HG03060 (cell line): ENCODE data around the gene CYGB.
"Not testable (repeated sequence)": the region's sequence is repeated elsewhere in the genome, so short reads cannot be mapped to it uniquely, and the experiment has no call there.

Experiments
- ATAC-seq: cut with Tn5 transposase; IDR thresholded peaks from one replicate; pipeline ENCODE4 v1.9.1; 2021; ENCODE audit warnings: low read depth, moderate number of reproducible peaks; ENCODE audit not compliant: unreplicated experiment

Gene CYGB

DNA sequence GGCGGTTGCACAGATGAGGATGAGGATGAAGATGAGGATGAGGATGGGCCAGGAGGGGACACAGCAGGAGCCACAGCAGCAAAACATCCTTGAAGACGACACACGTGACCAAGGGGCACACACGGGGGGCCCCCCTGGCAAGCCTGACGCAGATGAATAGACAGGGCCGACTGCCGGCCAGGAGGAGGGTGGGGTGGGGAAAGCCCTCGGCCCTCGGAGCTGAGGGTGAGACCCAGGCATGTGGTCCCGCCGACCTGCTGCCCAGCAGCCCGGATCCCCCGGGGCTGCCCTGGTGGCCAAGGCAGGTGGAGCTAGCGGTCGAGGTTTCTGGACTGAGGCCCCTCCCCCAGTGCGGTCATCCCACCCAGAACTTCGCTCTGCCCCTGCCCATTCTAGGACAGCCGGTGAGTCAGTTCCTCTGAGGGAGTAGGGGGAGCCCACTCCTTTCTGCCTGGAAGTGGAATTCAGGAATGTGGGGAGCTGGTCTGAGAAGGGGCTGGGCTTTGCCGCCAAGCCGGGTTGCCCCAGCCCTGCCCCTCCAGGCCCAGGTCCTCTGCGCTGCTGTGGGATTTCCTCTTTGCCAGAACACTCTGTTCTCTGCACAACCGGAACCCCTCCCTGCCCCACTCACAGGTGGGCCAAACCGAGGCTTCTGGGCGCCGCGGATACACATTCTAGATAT lies 9.9 kb downstream of the CYGB start:
- ATAC-seq = no peak

DNA sequence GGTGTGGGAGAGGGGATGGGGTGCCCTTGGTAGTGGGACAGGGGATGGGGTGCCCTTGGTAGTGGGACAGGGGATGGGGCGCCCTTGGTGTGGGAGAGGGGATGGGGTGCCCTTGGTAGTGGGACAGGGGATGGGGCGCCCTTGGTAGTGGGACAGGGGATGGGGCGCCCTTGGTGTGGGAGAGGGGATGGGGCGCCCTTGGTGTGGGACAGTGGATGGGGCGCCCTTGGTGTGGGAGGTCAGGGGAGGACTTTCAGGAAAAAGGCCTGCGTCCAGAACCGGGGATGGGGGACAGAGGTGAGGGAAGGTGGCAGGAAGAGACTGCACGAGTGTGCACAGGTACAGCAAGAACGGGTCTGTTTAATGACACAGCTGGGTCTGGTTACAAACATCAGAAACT lies 10.5 kb downstream of the CYGB start:
- ATAC-seq = not testable (repeated sequence)

DNA sequence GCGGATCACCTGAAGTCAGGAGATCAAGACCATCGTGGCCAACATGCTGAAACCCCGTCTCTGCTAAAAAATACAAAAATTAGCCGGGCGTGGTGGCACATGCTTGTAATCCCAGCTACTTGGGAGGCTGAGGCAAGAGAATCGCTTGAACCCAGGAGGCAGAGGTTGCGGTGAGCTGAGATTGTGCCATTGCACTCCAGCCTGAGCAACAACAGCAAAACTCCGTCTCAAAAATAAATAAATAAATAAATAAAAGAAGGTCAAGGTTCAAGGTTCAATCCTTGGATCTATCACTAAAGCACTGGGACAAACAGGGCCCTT lies 12.0 kb downstream of the CYGB start:
- ATAC-seq = not testable (repeated sequence)

DNA sequence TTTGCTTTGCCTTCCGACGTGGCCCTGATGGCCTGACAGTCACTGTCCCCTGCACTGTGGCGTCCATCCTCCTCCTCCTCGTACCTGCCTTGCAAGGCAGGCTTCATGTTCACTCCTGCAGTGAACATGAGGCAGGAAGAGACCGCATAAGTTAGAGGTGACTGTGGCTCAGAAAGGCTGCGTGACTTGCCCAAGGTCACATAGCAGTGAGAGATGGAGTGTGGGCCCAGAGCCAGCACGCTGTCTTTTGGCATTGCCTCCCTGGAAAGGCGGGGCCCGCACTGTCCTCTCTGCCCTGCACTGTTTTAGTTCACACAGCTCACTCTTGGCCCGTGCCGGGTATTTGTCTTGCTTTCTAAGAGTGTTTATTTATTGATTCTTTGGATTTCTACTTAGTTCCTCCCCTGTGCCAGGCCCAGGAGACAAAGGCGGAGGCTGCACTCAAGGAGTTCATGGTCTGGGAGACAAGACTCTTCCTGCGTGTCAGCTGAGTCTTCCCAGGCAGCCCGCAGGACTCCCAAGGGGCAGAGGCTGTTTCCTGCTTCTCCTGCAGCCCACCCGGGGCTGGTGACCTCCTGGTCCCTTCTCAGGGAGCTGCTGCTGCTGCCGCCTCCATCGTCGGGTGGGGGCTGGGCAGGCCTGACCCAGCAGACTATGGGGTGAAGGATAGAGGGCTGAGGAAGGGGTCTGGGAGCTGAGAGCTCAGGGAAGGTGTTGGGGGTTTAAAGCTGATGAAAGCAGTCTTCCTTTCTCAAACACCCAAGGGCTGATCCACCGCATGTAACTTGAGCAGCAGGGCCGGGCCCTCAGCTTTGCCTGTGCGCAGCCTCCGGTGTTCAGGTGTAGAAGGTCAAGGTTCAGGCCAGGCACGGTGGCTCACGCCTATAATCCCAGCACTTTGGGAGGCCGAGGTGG lies 12.7 kb downstream of the CYGB start:
- no peak for ATAC-seq

DNA sequence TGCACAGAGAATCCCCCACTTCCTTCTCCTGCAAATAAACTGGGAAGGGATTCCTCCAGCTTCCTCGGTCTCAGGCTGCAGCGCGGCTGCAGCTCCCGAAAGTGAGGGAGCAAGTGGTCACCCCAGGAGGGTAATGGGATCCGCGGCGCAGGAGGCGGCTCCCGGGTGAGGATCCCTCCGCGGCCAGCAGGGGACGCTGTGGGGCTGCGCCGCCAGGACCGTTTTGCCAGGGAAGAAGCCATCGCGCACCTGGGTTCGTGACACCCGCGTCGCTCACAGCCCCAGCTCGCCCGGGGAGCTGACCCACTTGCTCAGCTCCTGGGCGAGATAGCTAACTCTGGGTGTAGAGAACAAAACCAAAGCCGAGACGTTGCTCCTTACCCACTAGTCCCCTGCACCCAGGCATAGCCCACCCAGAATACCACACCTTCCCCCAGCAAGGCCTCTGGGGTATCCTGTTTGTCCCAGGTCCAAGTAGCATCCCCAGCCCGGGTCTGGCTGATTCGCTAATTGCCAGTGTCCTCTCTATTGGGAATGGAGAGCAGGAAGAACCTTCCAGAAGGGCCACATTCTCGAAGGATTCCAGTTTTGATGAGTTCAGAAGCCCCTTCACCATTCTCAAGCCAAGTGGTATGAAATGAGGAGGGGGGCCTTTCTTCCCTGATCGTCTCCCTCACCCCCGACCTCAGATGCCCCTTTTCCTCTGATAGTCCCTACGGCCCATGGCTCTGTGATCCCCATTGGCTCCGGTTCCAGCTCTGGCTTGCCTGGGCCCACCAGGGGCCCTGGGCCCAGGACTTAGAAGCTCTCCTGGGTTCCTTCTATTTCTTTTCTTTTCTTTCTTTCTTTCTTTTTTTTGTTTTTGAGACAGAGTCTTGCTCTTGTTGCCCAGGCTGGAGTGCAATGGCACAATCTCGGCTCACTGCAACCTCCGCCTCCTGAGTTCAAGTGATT lies 14.1 kb downstream of the CYGB start:
- ATAC-seq = no peak

DNA sequence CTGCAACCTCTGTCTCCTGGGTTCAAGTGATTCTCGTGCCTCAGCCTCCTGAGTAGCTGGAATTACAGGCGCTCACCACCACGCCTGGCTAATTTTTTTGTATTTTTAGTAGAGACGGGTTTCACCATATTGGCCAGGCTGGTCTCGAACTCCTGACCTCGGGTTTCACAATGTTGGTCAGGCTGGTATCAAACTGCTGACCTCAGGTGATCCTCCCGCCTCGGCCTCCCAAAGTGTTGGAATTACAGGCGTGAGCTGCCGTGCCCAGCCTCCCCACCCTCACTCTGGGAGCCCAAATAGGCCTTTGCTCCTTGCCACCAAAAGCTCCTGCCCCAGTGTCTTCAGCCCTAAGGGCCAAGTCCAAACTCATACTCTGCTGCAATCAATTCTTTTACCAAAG lies 15.8 kb downstream of the CYGB start:
- ATAC-seq = not testable (repeated sequence)

DNA sequence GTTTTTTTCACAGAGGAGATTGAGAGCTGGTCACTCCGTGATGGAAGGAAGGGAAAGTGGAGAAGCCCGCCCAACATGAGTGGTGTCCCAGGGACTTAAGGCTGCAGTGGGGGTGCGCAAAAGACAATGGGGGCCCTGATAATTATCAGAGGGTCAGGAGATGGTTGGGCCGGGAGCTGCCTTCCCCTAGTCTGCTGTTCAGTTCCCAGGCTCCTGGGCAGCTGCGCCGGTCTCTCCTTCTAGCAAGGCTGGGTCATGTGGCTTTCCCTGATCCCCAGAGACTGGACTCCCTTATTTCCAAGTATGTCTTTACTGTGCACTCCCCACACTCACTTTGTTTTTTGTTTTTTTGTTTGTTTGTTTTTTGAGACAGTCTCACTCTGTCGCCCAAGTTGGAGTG lies 16.2 kb downstream of the CYGB start:
- ATAC-seq = no peak

DNA sequence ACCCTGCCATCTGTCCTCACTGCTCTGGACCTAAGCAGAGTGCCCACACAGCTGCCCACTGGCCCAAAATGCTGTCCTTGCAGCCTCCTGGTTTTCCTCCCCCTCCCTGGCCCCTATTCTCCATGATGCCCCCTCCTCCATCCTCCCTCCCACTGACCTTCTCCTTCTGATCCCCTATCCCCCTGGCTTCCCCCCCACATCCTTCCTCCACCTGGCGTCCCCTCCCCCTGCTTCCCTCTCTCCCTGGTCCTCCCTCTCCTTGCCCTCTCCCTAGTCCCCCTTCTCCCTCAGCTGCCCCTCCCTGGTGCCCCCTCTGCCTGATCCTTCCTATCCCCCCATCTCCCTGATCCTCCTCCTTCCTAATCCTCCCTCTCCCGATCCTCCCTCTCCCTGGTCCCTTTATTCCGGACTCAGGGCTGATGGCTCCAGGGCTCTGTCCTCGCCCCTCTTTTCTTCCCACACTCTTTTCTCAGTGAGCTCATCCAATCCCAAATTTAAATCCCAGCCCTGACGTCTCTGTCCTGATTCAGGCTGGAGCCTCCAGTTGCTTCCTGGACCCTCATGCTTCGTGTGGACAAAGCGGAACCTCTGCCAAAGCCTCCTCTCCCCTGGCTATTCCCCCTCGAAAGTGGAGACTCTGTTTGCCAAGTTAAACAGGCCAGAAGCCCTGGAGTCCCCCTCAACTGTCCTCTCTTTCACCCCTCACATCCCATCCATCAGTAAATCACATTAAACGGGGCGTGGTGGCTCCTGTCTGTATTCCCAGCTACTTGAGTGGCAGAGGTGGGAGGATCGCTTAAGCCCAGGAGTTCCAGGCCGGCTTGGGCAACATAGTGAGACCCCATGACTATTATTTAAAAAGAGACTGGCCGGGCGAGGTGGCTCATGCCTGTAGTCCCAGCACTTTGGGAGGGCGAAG lies 18.2 kb downstream of the CYGB start:
- no peak for ATAC-seq

DNA sequence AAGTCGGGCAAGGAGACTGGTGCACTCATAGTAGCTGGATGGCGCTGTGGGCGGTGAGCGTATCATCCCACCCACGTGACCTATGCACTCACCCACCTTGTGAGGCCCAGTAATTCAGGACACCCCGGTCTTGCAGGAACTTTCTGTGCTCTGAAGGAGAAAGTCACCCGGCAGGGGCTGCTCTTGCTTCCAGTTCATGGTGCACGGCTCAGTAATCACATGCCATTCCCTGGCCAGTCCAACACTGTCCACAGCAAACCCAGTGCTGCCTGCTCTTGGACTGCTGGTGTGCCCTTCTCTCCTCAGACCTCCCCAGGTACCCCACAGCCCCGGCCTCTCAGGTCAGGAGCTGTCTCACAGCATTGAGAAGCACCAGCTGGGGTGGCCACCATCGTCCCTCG lies 19.9 kb downstream of the CYGB start:
- ATAC-seq = no peak

DNA sequence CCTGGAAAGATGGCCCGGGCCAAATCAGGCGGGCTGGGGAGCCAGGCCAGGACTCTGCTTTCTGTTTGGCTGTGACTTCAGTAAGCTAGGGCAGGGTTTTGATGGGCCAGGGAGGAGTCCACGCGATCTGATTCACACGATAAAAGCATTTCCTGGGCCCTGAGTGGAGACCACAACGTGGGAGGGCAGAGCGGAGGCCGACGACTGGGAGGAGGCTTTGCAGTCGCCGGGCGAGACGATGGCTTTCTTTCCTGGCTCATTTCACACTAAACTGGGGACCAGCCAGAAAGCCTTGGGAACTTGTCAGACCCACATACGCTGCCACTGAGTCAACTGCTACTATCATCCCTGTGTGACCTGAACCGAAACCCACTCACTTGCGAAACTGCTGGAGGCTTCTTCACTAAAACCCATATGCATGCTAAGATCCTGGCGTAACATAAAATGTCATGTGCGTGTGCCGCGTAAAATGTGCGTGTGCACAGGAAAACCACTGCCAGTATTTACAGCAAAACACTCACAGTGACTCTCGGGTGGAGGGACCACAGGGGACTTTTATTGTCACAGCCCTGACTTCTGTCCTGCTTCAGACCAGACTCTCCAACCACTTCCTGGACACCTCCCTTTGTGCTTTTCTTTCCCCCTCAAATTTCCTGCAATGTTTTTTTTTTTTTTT lies 22.1 kb downstream of the CYGB start:
- no peak for ATAC-seq

DNA sequence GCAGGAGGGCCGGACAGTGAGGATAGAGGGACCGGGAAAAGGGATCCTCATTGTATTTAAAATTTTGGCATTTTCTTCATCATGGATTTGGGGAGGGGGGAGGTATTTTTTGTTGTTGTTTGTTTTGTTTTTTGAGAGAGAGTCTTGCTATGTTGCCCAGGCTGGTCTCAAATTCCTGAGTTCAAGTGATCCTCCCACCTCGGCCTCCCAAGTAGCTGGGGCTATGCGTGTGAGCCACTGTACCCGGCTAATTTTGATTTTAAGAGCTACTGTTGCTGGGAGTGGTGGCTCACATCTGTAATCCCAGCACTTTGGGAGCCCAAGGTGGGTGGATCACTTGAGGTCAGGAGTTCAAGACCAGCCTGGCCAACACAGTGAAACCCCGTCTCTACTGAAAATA lies 23.2 kb downstream of the CYGB start:
- ATAC-seq = not testable (repeated sequence)

DNA sequence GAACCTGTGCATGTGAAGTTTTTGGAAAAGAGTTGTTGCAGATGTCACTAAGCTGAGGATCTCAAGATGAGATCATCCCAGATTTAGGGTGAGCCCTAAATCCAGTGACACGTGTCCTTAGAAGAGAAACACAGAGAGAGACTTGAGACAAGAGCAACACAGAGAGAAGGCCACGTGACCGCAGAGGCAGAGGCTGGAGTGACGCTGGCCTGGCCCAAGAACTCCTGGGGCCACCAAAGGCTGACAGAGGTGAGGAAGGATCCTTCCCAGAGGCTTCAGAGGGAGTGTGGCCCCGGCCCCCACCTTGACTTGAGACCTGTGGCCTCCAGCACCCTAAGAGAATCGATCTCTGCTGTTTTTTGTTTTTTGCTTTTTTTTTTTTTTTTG lies 24.2 kb downstream of the CYGB start:
- no peak for ATAC-seq

DNA sequence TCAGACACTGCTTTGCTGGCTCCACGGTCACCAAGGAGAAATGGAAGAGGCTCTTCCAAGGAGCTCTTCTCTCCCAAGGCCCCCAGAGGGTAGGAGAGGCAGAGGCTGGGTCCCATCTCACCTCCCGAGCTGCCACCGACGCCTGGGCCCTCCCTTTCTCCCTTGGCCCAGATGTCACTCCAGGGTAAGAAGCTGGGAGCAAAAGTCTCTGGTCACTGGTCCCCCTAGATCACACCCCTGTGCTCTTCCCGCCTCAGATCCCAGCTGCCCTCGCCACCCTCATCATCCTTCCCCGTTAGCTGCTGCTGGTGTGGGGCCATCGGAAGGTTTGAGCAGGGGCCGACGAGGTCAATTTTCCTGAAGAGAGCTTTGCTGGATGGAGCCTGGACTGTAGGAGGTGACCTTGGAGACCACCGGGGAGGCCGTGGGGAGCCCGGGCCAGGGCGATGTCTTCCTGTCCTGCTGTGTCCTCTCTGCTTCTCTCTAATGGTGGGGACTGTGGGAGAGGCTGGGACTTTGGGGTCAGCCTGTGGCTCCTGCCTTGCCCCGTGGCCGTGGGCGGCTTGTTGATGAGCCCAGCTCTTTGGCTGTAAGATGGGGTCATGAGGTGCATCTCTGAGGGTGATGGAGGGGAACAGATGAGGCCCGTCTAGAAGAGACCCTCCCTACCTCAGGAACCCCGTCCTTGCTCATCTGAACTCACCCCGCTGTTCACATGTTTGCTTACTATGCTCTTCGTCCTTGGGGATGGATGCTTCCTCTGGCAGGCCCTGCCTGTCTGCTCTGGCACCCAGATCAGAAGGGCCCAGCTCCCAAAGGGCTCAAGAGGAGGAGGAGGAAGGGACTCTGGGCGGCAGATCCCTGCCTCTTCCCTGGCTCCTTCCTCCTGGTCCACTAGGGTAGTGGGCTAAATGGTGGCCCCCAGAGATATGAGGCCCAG lies 24.9 kb downstream of the CYGB start:
- no peak for ATAC-seq

DNA sequence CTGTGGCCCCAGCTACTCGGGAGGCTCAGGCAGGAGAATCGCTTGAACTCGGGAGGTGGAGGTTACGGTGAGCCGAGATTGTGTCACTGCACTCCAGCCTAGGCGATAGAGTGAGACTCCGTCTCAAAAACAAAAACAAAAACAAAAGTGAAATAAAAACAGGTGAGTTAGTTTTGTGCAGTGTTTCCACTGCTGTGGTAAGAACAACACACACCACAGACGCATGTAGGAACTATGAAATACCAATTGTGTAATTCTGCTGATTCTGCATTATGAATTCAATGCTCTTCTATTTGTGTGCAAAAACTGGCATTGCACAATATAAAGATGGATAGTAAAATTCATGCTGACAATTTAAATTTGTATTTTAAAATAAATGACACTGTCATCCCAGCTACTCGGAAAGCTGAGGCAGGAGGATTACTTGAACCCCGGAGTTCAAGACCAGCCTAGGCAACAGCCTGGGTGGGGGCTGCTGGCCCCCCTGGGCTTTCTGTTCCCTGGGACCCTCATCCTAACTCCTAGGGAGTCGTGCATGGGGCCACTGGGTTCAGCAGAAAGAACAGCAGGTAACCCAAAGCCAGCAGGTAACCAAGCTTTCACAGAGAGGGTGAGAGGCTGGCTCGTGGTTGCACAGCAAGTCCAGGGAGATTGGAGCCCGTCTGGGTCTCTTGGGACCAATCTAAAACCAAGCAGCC lies 25.7 kb downstream of the CYGB start:
- no peak for ATAC-seq

DNA sequence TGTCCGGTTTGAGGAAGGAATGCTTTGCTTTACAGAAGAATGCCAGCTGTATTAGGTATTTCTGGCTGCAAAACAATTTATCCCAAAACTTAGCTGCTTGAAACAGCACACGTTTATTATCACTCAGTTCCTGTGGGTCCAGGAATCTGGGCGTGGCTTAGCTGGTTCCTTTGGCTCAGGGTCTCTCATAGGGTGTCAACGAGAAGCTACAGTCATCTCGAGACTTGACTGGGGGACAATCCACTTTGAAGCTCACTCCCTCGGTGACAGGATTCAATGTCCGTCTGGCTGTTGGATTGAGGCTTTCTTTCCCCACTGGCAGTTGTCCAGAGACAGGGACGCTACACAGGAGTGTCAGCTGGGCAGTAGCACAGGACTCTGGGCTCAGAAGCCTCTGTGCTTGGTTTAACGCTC lies 26.7 kb downstream of the CYGB start:
- no peak for ATAC-seq

DNA sequence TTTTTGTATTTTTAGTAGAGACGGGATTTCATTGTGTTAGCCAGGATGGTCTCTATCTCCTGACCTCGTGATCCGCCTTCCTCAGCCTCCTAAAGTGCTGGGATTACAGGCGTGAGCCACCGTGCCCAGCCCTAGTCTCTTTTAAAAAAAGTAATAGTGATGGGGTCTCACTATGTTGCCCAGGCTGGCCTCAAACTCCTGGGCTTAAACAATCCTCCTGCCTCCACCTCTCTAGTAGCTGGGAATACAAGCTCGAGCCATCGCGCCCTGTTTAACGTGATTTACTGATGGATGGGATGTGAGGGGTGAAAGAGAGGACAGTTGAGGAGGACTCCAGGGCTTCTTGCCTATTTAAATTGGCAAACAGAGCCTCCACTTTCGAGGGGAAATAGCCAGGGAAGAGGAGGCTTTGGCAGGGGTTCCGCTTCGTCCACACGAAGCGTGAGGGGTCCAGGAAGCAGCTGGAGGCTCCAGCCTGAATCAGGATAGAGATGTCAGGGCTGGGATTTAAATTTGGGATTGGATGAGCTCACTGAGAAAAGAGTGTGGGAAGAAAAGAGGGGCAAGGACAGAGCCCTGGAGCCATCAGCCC lies 28.9 kb downstream of the CYGB start:
- ATAC-seq = not testable (repeated sequence)
